CMK (cell line): ENCODE data around the gene KANTR.

Experiments
- DNase-seq: peaks from one replicate; pipeline ENCODE4 v3.0.0-alpha.2; 2010; ENCODE audit warnings: low read depth

KANTR gene

GRCh38 chrX:53093748-53094581 is at the start of gene KANTR:
Gene KANTR, plus strand, starts transcription at chrX:53094142. Its CDS starts 30,131 bp downstream, at chrX:53124273.
- DNase-seq, result peak; percentile 83

DNA sequence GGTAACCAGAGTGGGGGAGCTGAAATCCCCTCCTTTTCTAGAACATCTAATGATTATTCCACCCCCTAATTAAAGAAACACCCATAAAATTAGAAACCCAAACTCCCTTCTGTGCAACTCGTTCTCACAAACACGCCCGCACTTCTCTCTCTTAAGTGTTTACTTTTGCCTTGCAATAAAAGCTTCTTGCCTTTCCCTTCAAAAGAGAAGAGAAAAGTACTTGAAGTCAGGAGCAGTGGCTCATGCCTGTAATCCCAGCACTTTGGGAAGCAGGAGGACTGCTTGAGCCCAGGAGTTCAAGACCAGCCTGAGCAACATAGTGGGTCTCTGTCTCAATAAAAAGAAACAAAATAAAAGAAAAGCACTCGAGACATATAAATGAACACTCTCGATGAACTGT is 48.9 kb upstream of the KANTR start:
- DNase-seq, result no peak

DNA sequence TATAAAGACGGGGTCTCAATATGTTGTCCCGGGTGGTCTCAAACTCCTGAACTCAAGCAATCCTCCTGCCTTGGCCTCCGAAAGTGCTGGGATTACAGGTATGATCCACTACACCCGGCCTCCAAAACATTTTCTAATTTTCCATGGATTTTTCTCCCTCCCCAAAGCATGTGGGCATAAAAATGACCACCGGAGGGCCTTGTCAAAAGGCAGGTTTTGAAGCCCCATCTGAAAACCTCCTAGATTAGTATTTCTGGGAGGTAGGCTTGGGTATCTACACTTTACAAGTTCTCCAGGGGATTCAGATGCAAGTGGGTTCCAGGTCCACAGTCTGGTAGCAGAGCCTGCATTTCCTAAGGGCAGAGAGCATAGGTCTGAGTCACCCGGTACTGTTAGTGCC is 46.7 kb upstream of the KANTR start:
- DNase-seq, result no peak

DNA sequence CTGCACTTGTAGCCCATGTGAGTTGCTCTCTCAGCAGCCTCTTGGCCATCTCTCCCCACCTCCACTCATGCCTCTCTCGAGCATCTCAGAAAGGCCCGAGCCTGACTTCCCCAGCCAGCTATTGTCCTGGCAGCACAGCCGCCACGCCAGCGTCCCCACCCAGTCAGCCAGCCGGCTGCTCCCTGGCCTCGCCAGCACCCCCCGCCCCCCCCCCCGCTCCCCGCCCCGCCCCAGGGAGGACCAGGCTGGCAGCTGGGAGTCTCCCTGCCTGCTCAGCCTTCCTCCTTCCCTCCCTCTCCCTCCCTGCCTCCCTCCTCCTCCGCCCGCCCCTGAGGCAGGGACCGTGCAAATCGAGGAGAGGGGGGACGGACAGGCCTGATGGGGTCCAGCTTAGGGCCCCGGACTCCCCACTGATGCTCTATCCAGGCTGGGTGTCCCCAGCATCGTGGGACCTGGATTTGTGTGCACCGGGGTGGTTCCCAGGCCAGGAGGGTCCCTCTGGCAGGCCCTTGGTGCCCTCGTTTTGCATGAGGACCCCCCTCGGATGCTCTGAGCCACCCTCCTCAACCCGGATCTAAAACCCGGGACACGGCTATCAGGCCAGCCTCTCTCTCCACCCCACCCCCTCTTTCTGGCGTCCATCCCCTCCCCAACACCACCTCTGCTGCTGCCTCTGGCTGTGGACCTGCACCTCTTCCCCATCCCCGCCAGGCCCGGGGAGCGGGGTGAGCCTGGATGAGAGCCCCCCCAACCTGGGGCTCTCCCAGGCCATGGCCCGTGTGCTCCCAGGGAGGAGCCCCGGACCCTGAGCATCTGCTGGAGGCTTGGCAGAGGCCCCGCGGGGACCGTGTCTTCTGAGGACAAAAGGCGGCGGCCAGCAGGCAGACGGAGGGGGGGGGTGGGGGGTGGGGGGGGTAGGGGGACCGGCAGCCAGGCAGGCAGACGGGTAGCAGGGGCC is 45.5 kb upstream of the KANTR start, which contains the start of gene GPR173:
Gene GPR173, plus strand, starts transcription at position 621 of the 958 bp plus-strand sequence. CDS start 27,833 bp downstream, outside the sequence.
- DNase-seq, result no peak

DNA sequence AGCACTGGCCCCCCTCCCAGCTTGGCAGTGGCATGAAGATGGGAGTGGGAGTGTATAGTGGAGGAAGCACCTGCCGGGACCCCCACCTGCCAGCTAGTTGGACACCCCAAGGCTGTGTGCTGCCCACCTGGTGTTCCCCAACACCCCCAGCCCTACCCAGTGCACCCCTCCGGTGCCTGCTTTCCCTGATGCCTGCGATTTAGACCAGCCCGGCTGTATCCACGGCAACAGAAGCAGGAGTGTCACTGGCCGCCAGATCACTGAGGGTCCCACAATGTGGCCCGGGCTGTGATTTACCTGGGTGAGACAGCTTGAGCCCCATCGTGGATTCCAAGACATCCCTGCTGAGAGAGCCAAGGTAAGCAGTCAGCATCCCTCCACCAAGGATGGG is 44.8 kb upstream of the KANTR start:
- DNase-seq, result no peak

DNA sequence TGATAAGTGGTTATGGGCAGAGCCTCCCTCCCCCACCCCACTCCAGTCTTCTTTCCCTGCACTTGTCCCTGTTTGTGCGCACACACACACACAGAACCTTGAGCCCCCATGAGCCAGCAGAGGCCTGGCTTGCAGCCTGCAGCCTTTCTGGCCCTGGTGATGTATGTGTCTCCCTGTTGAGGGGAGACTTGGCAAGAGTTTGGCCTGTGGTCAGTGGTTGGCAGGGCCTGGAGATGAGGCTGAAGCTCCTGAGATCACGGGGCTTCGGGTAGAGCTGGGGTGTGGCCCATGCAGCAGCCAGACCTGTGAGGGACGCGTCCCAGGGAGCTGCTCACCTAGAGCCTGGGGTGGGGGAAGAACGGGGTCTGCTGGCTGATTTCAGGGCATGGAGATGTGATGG is 43.1 kb upstream of the KANTR start:
- no peak for DNase-seq

GRCh38 chrX:53055244-53055849 is 38.6 kb upstream of the KANTR start:
- DNase-seq, result no peak

DNA sequence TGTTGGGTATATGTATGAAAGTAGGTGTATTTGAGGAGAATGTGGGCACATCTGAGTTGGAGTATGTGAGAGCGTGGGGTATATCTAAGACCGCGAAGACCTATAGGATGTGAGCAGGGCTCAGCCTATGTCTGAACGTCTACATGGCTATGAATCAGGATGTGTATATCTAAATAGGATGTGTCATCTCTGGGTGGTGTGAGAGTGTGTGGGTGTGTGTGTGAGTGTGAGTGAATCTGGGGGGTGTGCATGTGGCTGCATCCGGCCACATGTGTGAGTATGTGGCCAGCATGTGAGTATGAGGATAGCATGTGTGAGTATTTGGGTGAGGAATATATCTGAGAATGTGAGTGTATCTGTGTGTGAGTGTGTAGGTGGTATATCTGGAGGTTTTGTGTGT is 37.6 kb upstream of the KANTR start:
- DNase-seq, result no peak

DNA sequence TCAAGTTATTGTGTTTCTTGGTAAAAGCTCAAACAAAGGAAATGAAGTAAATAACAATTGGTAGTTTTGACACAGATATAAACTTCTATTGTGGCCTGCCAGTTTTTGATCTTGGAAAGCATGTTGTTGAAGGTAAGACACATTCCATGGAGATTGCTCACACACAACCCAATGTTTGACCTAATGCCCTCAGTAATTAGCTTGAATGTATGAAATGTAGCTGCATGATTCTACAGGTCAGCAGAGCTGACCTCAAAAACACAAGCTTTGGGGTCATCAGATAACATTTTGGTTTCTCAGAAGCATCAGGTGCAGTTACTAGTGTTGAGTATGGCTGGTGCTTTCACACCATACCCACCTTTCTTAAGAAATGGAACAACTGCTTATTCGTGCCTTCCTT is 28.8 kb upstream of the KANTR start:
- DNase-seq, result no peak

DNA sequence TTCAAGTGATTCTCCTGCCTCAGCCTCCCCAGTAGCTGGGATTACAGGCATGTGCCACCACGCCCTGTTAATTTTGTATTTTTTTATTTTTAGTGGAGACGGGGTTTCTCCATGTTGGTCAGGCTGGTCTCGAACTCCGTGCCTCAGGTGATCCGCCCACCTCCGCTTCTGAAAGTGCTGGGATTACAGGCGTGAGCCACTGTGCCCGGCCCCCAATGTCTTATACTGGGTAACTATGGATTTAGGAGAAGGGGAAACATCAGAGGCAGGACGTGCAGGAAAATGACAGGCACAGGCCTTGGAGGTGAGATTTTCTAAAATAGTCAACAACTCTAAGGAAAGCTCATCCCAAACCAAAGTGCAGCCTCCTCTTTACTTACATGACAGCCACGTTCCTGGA is 22.9 kb upstream of the KANTR start:
- no peak for DNase-seq

DNA sequence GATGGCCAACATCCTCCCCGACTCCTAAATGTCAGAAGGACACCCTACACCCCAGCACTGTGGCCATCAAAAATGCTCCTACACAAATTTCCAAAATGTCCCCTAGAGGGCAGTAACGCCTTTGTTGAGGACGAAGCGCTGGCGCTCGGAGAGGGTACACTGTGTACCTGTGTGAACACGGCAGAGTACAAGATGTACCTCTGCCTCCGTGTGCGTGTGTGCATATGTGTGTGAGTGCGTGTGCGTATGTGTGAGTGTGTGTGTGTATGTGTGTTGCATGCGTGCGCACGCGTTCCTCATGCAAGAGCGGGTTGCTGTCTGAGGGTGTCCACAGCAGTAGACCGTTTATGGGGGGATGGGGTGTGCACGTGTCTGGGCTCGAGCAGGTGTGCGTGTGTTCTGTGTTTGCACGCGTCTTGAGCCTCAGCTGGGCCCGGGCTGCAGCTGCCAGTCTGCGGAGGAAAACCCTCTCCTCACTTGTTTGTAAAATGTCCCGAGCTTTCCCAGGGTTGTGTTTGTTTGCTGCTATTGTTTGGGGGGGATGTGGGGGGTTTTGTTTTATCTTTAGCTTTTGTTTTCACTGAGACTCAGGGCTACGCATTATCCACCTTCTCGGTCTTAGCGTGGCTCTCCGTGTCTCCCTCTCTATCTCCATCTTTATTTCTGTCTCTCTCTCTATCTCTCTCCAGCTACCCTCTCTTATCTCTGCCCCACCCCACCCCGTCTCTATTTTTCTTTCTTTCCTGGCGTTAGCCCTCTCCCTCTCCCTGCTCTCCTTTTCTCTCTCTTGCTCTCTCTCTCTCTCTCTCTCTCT is 22.1 kb upstream of the KANTR start:
- DNase-seq, result no peak

- DNase-seq, result no peak
Observed at GRCh38 chrX:53072418-53073114, 21.4 kb upstream of the KANTR start.

DNA sequence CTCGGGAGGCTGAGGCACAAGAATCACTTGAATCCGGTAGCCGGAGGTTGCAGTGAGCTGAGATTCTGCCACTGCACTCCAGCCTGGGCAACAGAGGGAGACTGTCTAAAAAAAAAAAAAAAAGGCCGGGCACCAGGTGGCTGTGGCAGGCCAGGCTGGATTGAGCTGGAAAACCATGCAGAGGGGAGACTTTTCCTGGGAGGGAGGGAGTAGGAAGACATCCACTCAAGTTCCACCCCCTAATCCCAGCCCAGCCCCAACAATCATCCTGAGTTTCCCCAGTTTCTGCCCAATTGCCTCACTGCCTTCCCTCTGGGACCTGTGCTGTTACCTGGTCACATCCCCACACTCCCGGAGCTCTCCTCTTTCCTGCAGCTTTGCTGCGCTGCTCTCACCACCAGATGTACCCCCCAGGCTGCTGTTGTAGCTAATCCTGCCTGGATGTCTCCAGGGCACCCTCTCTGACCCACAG is 20.8 kb upstream of the KANTR start:
- no peak for DNase-seq

GRCh38 chrX:53075011-53075410 is 18.9 kb upstream of the KANTR start:
- DNase-seq, result no peak

DNA sequence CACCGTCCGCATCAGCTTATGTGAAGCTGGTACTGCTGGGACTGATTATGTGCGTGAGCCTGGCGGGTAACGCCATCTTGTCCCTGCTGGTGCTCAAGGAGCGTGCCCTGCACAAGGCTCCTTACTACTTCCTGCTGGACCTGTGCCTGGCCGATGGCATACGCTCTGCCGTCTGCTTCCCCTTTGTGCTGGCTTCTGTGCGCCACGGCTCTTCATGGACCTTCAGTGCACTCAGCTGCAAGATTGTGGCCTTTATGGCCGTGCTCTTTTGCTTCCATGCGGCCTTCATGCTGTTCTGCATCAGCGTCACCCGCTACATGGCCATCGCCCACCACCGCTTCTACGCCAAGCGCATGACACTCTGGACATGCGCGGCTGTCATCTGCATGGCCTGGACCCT is 17.3 kb upstream of the KANTR start:
- DNase-seq, result no peak

- no peak for DNase-seq
Observed at GRCh38 chrX:53077207-53078197, 16.4 kb upstream of the KANTR start.

GRCh38 chrX:53078943-53079342 is 15.0 kb upstream of the KANTR start:
- DNase-seq, result no peak

GRCh38 chrX:53080628-53081580 is 13.0 kb upstream of the KANTR start:
- DNase-seq, result no peak
